Measurements from ENCODE around the gene LCAT. TPM values are rescaled to one million over a fixed set of nuclear protein-coding genes. Genes with fewer than 3 reads are reported as not detected.
A peak's percentile ranks its signal among the peaks of the same experiment; 100 is the strongest.
"Not testable (repeated sequence)": the region's sequence is repeated elsewhere in the genome, so short reads cannot be mapped to it uniquely, and the experiment has no call there.

The LCAT gene
- total and polyA plus RNA-seq, 2 experiments from 2014 or later, result 13.4 to 13.8 TPM

DNA sequence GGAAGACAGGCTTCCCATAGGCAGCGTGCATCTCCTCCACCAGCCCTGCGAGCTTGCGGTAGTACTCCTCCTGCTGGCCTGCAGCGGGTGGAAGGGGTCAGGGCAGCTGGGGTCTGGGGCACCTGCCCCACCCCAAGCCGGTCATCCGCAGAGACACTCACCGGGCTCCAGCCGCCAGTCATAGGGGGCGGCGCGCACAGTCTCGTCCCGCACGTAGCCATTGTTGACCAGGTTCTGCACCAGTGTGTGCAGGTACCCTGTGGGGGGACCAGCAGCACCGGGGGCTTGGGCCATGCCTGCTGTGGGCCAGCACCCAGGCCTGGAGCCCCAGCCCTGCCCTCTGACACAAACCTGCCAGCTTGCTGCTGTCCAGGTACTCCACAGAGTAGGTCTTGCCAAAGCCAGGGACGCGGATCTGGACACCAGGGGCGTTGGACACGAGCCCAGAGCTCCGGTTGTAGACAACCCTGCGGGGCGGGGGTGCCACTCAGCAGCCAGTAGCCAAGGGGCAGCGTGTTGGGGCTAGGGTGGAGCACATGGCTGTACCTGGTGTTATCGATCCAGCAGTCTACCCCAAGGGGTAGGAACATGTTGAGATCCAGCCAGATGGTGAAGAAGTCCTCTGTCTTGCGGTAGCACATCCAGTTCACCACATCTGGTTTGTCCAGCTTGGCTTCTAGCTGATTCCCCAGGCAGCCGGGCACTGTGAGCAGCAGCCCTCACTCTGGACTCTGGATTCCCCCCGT, 1.2 kb downstream of the LCAT start:
- TF ChIP-seq, protein P1, sequence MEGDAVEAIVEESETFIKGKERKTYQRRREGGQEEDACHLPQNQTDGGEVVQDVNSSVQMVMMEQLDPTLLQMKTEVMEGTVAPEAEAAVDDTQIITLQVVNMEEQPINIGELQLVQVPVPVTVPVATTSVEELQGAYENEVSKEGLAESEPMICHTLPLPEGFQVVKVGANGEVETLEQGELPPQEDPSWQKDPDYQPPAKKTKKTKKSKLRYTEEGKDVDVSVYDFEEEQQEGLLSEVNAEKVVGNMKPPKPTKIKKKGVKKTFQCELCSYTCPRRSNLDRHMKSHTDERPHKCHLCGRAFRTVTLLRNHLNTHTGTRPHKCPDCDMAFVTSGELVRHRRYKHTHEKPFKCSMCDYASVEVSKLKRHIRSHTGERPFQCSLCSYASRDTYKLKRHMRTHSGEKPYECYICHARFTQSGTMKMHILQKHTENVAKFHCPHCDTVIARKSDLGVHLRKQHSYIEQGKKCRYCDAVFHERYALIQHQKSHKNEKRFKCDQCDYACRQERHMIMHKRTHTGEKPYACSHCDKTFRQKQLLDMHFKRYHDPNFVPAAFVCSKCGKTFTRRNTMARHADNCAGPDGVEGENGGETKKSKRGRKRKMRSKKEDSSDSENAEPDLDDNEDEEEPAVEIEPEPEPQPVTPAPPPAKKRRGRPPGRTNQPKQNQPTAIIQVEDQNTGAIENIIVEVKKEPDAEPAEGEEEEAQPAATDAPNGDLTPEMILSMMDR (IDR thresholded peaks at IDR 0.05; ENCODE audit: low read depth, low read length), result no peak
- Histone ChIP-seq H3K9me3 (ENCODE audit: low read depth) (no peaks in the 10 kb centered on the region), H3K4me3 (no peak overlapping the region), H3K27ac (no peak overlapping the region), H3K36me3 (peaks cover 26% of the 10 kb centered on the region), H3K4me1 (ENCODE audit: low read depth) (no peaks in the 10 kb centered on the region), H3K27me3 (no peaks in the 10 kb centered on the region)
- no peak for DNase-seq (ENCODE audit: low read depth in 1 of 2, low spot score in 1 of 2)

DNA sequence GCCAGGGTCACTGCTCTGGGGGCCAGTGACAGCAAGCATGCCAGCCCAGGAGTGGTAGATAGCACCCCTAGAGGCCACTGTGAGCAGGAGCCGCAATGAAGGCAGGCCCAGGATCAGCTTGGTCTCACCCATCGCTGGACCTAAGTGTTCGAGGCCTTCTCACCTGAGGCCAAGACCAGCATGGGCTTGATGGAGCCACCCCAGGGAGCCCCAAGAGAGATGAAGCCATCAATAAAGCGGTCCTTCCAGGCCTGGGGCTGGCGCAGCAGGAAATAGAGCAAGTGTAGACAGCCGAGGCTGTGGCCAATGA, 1.8 kb downstream of the LCAT start:
- Histone ChIP-seq H3K36me3 (peaks cover 21% of the 10 kb centered on the region), H3K27ac (no peak overlapping the region), H3K9me3 (ENCODE audit: low read depth) (no peaks in the 10 kb centered on the region), H3K4me3 (no peak overlapping the region), H3K4me1 (ENCODE audit: low read depth) (no peaks in the 10 kb centered on the region), H3K27me3 (no peaks in the 10 kb centered on the region)
- DNase-seq (ENCODE audit: low read depth in 1 of 2, low spot score in 1 of 2), result peak; percentile 40 to 68
- TF ChIP-seq, protein P1 (IDR thresholded peaks at IDR 0.05; ENCODE audit: low read depth, low read length), result peak; percentile 72

DNA sequence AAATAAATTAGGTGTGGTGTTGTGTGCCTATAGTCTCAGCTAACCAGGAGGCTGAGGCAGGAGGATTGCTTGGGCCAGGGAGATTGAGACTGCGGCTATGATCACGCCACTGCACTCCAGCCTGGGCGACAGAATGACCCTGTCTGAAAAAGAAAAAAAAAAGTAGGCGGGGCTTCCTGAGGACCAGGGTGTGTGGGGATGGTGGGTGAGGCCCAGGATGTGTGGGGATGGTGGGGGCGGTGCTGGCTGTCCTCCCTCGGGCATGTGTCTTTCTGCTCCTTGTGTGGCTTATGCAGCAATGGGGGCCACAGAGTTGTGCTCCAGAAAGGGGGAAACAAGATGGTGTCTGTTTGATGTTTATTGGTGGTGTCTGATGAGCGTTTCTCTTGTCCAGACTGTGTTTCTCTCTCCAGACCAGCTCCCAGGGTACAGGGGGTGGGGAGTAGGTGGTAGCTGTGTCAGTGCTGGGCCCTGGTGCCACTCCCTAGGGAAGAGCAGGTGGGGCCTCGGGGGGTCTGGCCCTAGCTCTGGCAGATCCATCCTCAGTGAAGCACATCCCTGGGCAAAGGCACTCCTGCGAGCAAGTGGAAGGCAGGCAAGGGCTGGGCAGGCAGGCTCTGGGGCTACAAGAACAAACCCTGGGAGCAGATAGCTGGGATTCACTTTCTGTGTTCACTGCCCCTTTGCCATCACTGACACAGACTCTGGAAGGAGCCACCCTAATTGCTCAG, 2.3 kb downstream of the LCAT start:
- no peak overlapping the region for H3K4me3 ChIP-seq
- H3K27ac ChIP-seq, result no peak overlapping the region
- TF ChIP-seq, protein P1 (IDR thresholded peaks at IDR 0.05; ENCODE audit: low read depth, low read length), result no peak
- peaks cover 16% of the 10 kb centered on the region for H3K36me3 ChIP-seq
- no peaks in the 10 kb centered on the region for H3K9me3 ChIP-seq (ENCODE audit: low read depth)
- H3K27me3 ChIP-seq, result no peaks in the 10 kb centered on the region
- H3K4me1 ChIP-seq (ENCODE audit: low read depth), result peaks cover 3% of the 10 kb centered on the region
- no peak for DNase-seq (ENCODE audit: low read depth in 1 of 2, low spot score in 1 of 2)

DNA sequence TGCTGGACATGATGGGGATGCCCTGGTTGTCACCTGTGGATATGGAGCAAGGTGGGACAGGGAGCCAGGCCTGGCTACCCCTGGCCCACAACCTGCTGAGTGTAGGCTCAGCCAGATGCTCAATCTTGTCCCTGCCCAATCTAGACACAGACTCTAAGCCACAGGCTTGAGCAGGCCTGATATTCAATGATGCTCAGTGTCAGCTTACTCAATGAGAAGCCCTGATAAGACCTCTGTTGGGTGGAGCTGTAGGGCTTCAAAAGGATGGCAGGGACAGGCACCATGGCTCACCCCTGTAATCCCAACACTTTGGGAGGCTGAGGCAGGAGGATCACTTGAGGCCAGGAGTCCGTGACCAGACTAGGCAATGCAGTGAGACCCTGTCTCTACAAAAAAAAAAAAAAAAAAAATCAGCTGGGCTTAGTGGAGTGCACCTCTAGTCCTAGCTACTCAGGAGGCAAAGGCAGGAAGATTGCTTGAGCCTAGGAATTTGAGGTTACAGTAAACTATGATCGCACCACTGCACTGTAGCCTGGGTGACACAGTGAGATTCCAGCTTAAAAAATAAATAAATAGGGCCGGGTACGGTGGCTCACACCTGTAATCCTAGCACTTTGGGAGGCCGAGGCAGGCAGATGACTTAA, 3.4 kb downstream of the LCAT start:
- H3K4me1 ChIP-seq (ENCODE audit: low read depth), result peaks cover 3% of the 10 kb centered on the region
- no peaks in the 10 kb centered on the region for H3K27me3 ChIP-seq
- peaks cover 8% of the 10 kb centered on the region for H3K36me3 ChIP-seq
- H3K27ac ChIP-seq, result no peak overlapping the region
- no peaks in the 10 kb centered on the region for H3K9me3 ChIP-seq (ENCODE audit: low read depth)
- TF ChIP-seq, protein P1 (IDR thresholded peaks at IDR 0.05; ENCODE audit: low read depth, low read length), result no peak
- no peak for DNase-seq (ENCODE audit: low read depth in 1 of 2, low spot score in 1 of 2)
- no peak overlapping the region for H3K4me3 ChIP-seq

GRCh38 chr16:67939507-67940445, 4.1 kb downstream of the LCAT start:
- H3K4me1 ChIP-seq (ENCODE audit: low read depth), result peaks cover 8% of the 10 kb centered on the region
- no peaks in the 10 kb centered on the region for H3K36me3 ChIP-seq
- no peaks in the 10 kb centered on the region for H3K27me3 ChIP-seq
- TF ChIP-seq, protein P1 (IDR thresholded peaks at IDR 0.05; ENCODE audit: low read depth, low read length), result no peak
- DNase-seq (ENCODE audit: low read depth in 1 of 2, low spot score in 1 of 2), result no peak
- no peak overlapping the region for H3K27ac ChIP-seq
- H3K4me3 ChIP-seq, result no peak overlapping the region
- H3K9me3 ChIP-seq (ENCODE audit: low read depth), result no peaks in the 10 kb centered on the region

DNA sequence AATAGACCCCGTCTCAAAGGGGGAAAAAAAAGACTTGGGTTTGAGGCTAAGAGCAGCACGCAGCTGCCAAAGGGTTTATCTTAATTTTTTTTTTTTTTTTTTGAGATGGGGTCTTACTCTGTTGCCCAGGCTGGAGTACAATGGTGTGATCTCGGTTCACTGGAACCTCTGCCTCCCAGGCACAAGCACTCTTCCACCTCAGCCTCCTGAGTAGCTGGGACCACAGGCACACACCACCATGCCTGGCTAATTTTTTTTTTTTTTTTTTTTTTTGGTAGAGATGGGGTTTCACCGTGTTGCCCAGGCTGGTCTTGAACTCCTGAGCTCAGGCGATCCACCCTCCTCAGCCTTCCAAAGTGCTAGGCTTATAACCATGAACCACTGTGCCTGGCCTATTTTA, 6.2 kb downstream of the LCAT start:
- not testable (repeated sequence) for H3K4me3 ChIP-seq; H3K27ac ChIP-seq; H3K4me1 ChIP-seq (ENCODE audit: low read depth); H3K9me3 ChIP-seq (ENCODE audit: low read depth); H3K36me3 ChIP-seq; DNase-seq (ENCODE audit: low read depth in 1 of 2, low spot score in 1 of 2); H3K27me3 ChIP-seq
